ENCODE data around the gene CNPY1.

The CNPY1 gene

GRCh38 chr7:155509359-155509724, 37.0 kb downstream of the CNPY1 start:
- no peak for DNase-seq

DNA sequence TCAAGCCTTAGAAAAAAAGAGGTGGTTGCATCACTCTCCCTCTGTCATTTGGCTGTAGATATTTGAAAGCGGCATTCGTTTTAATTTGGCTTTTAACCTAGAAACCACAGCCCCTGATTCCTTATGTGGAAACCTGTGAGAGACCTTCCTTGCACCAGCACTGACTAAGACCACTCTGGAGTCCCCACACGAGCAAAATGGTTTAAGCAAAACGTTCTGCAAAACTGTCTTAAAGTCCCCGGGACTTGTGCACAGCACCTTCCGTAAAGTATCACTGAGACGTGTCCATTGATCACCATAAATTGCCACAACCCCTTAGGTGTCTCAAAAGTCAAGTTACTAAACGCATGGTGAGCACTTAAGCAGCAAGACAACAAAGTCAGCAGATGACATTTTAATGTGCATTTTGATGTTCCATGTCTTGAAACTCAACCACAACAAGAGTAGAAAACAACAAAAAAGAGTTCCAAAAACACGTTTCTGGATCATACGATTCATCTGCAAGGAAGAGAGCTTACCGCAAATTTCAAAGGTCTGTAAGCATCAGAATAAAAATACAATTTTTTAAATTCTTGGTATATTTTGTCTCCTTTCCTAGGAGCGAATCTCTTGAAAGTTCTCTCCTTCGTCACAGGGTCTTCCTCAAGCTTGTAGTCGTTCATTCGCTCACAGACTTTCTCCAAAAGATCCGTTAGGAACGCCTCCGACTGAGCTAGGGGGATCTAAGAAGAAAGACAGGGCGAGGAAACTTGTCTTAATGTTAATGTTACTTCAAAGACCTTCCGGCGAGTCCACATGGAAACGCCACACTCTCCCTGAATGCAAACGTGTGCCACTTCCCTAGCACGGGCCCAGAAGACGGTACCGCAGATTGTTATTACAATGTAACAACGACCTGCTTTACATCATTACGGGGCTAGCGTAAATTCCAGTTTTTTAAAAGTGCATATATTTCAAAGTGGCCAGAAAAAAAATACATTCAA, 37.7 kb downstream of the CNPY1 start:
- no peak for DNase-seq

DNA sequence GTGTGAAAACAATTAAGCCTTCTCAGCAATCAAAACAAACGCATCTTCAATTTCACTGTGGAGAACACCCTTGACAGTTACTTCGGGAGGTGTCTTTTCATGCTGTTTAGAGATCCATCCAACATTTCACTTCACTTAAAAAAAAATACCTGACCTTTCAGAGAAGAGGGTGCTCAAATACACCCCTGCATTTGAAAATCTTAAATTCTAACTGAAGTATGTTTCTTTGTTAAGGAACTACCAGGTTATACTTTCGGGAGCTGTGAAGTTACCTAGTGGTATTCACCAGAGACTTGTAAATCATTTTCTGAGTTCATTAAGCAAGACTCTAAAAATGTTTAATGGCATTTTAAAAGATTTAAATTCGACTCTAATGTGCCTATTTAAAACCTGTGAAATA, 38.8 kb downstream of the CNPY1 start:
- DNase-seq, result no peak

DNA sequence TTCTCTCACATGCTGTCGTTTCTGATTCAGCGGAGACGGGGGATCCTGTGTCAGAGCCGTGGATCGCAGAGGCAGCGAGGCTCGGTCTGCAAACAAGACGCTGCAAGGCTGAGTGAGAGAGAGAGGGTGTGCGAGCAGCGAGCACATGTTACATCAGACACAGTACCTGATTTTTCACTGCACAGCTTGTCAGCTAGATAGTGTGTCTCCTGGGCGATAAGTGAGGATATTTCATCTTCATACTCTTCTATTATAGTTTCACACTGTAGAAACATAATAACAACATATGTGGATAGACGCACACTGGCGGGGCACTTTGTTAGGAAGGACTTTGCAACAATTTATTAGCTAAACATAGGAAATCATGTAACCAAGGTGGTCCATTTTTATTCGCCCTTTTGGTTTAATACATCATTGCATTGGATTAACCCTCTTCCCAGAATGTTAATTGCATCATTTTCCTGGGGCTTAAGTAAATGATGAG, 39.5 kb downstream of the CNPY1 start:
- DNase-seq, result no peak

DNA sequence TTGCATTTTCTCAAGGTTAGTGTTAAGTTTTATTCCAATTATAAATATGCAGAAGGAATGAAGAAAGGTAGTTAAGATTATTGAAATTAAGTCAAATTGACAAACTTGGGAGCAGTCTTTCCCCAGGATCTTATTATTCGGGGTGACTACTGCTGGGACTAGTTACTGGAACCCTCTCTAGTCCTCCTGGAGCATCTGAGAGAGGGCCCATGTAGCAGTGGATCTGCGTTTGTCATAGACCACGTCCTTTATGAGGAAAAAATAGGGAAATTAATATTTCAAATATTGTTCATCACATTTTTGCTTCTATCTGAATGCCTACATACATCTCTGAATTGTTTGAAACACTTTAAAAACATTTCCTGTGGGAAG, 41.0 kb downstream of the CNPY1 start:
- DNase-seq, result no peak

GRCh38 chr7:155497149-155497901, 49.0 kb downstream of the CNPY1 start:
- no peak for DNase-seq

- no peak for DNase-seq
These were observed 49.9 kb downstream of the CNPY1 start for GRCh38 chr7:155496267-155497005.

DNA sequence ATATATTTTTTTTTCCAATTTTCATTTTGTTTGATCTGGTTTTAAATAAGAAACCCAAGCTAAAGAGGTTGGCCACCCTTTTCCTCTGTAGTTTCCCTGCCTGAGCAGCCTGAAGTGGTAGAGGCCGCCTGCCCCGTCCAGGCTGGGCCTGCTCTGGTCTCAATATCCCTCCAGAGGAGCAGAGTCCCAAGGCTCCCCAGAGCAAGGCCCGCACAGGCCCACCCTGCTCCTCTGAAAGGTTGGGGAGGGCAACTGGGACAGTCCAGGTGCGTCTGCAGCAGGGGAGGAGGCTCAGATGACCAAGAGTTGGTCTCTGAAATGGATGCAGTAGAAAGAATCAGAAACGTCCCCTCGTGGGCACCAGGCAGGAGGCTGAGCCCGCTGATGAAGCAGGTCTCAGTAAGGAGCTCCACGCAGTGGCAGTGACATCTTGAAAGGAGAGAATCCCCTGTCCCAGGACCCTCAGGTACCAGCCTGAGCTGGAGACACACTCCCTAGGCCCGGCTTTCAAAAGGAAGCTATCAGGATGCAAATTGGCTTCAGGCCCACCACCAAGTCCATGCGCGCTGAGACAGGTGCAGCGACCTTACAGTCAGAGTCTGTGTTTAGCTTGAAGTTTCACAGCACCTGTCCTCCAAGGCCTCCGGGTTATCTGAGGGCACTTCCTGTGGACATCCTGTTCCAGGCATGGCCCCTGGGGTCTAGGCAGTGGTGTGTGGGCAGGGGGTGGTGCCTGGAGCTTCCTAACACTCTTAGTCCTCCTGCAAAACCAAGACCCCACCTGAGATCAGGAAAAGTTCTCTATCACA, 50.7 kb downstream of the CNPY1 start:
- no peak for DNase-seq

DNA sequence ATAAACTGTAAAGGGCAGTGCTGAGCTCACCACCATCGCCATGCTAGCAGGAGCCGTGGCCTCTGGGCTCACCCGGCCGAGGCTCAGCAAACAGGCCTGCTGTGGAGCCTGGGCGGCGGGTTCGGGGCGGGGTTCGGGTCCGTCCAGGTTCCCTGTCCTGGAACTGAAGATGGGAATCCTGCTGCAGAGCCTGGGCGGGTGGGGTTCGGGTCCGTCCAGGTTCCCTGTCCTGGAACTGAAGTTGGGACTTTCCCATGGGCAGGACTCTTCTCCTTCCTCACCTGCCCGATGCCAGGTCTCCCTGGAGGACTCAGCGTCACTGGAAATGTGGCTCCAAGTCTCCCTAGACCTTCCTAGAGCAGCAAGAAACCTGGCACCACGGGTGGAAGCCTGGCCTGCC, 51.8 kb downstream of the CNPY1 start:
- DNase-seq, result no peak

- DNase-seq, result no peak
These were observed 52.4 kb downstream of the CNPY1 start for GRCh38 chr7:155493744-155494538.

- no peak for DNase-seq
These were observed 54.5 kb downstream of the CNPY1 start for GRCh38 chr7:155491812-155492211.

- DNase-seq, result no peak
These were observed 55.4 kb downstream of the CNPY1 start for GRCh38 chr7:155490697-155491628.

DNA sequence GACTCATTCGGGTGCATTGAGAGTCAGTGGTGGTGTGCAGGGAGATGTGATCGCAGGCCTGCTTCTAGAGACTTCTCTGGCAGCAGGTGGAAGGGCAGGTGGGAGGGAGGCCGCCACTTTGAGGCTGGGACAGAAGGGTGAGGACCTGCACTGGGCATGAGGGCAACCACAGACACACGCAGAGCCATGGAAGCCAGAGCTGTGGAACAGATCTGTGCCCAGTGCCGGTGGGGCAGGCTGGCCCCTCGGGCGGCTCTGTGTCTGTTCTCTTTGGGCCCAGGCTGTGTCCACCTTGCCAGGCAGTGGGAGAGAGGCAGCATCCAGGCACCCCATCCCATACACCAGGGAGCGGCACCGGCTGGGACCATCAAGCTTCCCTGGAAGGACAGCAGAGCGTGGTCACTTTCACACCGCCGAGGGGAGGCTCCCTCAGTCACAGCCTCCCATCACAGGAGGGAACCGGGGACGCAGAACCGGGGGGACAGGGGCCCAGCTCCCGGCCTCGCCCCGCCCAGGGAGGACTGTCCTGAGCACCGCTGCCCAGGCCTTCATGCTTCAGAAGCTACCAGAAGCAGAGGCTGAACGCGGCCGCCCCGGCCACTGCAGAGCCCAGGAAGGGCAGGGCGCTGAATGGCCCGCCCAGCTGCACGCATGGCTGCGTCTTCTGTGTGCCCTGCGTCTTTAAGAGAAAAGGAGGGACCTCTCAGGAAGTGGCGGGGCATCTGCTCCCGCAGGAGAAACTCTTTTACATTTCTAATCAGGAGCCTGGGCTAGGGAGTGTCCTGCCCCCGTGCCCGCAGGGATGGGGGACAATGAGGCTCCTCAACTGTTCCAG, 56.3 kb downstream of the CNPY1 start:
- no peak for DNase-seq

DNA sequence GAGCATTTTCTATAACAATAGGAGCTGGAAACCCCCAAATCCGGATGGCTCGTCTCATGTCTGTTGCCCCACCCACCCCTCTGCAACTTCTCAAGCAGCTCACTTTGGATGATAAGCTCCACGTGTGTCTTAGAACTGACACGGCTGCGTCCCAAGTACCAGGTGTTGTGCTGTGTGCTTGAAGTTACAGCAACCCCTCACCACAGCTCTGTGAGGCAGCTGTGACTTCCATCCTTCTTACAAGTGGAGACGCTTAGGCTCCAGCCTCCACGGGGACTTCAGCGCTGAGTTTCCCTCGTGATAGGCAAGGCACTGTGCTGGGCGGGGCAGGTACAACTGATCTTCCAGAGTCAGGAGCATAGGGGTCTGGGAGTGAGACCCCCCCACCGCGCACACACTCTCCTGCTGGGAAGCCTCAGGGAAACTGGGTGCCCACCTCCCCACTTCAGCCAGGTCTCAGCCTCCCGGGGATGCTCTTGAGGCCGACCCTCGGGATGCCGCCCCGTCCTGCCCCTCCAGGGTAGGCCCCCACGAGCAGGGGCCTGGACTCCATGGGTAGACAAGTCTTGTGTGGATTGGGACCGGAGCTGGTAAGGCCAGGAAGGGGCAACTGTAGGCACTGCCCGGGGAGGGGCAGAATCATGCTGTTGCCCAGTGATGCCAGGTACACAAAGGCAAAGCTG, 57.1 kb downstream of the CNPY1 start:
- DNase-seq, result peak in 1 of 2 experiments; percentile 29

DNA sequence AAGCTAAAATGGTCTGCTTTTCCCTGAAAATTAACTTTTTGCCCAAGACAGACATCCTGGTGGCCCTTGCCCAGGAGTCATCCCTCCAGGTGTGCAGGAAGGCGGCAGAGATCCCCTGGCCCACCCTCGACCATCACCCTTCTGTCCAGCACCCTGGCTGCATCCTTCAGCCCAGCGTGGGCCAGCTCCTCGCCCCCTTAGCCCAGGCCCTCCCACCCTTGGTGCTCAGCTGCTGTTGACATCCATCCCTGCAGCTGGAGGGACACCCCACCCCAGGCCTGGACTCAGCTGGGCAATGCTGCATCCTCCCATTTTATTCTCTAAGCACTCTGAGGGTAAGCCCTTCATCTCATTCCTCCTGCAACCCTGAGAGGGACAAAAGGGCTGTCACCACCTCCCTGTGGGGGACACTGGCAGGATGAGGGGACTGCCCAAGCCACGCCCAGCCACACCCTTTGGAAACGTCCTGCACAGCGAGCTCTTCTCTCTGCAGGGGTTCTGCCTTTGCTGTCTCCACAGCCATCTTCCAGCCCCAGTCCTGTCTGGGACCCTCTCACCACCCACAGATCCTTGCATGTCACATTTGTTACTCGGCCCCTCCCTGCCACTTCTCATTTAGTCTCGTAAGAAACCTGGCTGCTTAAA, 57.8 kb downstream of the CNPY1 start:
- DNase-seq, result no peak

DNA sequence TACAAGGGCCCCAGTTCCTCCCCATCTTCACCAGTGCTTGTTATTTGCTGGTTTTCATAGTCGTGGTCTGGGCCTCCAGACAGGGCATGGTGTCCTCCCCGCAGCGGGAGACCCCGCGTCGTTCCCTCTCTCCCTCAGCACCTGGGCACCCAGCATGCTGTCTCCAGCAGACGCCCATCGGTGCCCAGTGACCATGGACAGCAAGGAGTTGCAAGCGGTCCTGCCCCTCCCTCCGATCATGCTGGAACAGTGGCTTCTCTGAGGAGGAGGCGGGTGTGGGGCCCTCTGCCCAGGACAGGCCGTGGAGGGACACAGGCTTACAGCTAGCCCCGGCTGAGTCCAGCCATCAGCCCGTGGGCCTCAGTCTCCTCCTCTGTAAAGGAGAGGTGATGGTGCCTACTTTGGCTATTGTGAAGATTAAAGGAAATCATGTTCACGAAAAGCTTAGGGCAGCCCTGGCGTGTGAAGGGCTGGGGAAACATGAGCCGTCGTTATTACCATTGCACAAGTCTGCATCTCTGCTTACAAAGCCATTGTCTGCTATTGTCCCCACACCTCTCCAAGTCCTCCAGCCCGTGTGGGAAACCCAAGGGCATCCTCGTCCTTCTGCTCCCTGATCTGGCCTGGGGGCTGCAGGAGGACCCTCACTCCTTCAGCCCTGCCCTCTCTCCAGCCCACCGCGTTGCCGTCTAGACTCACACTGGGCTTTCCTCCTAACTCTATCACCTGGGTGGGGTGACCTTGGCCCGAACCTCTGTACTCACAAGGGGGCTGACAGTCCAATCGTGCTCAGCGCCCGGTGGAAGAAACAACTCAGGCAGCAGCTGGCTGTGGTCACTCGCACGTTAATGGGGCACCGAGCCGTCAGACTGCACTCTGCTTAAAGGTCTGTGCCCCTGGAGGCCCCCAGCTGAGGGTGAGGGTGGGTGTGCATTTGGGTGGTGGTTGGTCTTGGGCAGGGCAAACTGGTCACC, 58.6 kb downstream of the CNPY1 start:
- no peak for DNase-seq

All from NCI-H524 (cell line).